SK-N-MC (cell line): ENCODE measurements around the gene DMBT1.

Experiments
- EZH2 ChIP-seq: fragments of 200-600 bp; sonication (generic); IDR thresholded peaks from one replicate; pipeline ENCODE4 v1.6.1; 2017; ENCODE audit warnings: antibody characterized with exemption
- POLR2AphosphoS5 ChIP-seq: IDR thresholded peaks from 2 replicates; pipeline ENCODE4 v1.6.1; 2012; ENCODE audit warnings: mild to moderate bottlenecking, low read depth, low read length, borderline replicate concordance

GRCh38 chr10:122632031-122632430, 71.5 kb downstream of the DMBT1 start:
- no peak for TF ChIP-seq POLR2AphosphoS5
- no peak for TF ChIP-seq EZH2
